Endodermal cell (in vitro differentiated cells): Measurements from ENCODE around the gene SEC22B. TPM values are rescaled to one million over a fixed set of nuclear protein-coding genes. Genes with fewer than 3 reads are reported as not detected.
"Not testable (repeated sequence)": the region's sequence is repeated elsewhere in the genome, so short reads cannot be mapped to it uniquely, and the experiment has no call there.

Experiments
- DNase-seq: peaks from one replicate; pipeline ENCODE4 v3.0.0-alpha.2; 2017
- H3K27ac ChIP-seq: 2 replicates; pipeline ENCODE4 v1.5.1; 2013; ENCODE audit warnings: mild to moderate bottlenecking, low read depth, low read length, moderate library complexity
- H3K27me3 ChIP-seq: 2 replicates; pipeline ENCODE4 v1.6.1; 2013; ENCODE audit warnings: mild to moderate bottlenecking, low read length, moderate library complexity; ENCODE audit not compliant: insufficient read depth, control insufficient read depth, poor library complexity, severe bottlenecking
- H3K36me3 ChIP-seq: 2 replicates; pipeline ENCODE4 v1.7.0; 2013; ENCODE audit warnings: mild to moderate bottlenecking, low read length, moderate library complexity; ENCODE audit not compliant: control insufficient read depth, insufficient read depth
- H3K4me1 ChIP-seq: one replicate; pipeline ENCODE4 v1.7.0; 2013; ENCODE audit warnings: low read length; ENCODE audit not compliant: control insufficient read depth, insufficient read depth
- H3K4me3 ChIP-seq: 2 replicates; pipeline ENCODE4 v1.5.1; 2013; ENCODE audit warnings: mild to moderate bottlenecking, low read length, moderate library complexity
- H3K9ac ChIP-seq: 2 replicates; pipeline ENCODE4 v1.6.1; 2013; ENCODE audit warnings: mild to moderate bottlenecking, low read length, moderate library complexity; ENCODE audit not compliant: poor library complexity, severe bottlenecking; ENCODE audit errors: extremely low read depth
- H3K9me3 ChIP-seq: 2 replicates; pipeline ENCODE4 v1.6.1; 2013; ENCODE audit warnings: mild to moderate bottlenecking, low read length, moderate library complexity; ENCODE audit not compliant: control insufficient read depth
- H3K27ac Mint-ChIP-seq: 2 replicates; pipeline ENCODE4 v1.8.0; 2020; ENCODE audit warnings: mixed read lengths
- H3K27me3 Mint-ChIP-seq: 2 replicates; pipeline ENCODE4 v1.8.0; 2021; ENCODE audit warnings: mild to moderate bottlenecking, mixed read lengths; ENCODE audit not compliant: insufficient read depth
- H3K36me3 Mint-ChIP-seq: 2 replicates; pipeline ENCODE4 v1.8.0; 2020; ENCODE audit warnings: low read depth, mixed read lengths
- H3K4me1 Mint-ChIP-seq: 2 replicates; pipeline ENCODE4 v1.8.0; 2020; ENCODE audit warnings: mixed read lengths
- H3K4me3 Mint-ChIP-seq: 2 replicates; pipeline ENCODE4 v1.8.0; 2020; ENCODE audit warnings: mild to moderate bottlenecking, moderate library complexity, mixed read lengths
- H3K9me3 Mint-ChIP-seq: 2 replicates; pipeline ENCODE4 v1.8.0; 2020; ENCODE audit warnings: mild to moderate bottlenecking, mixed read lengths
- WGBS, 2 experiments: methylation state at CpG; one replicate each; pipeline versions ENCODE4 v1.1.5 to v1.1.7; 2013; ENCODE audit warnings: missing lambda C conversion rate in 2 of 2, mixed read lengths in 1 of 2; ENCODE audit not compliant: insufficient coverage in 1 of 2, insufficient read length in 1 of 2; 5-methylcytosine and 5-hydroxymethylcytosine counted together
- total RNA-seq, 2 donors: library from RNA; stranded (reverse); fragmentation: NEBNext Ultra II Directional in 1 of 2; extraction: Animal tissue kit (Norgen Biotek cat#: 25700) in 1 of 2; gene quantifications; 2 replicates in 1 of 2; 3 replicates in 1 of 2; pipeline ENCODE4 v1.2.1, GENCODE V29; 2021

SEC22B gene
- total RNA-seq, 2 donors from 2014 or later: 18.2 to 21.1 TPM

GRCh38 chr1:120103768-120104167 is 72.6 kb downstream of the SEC22B start:
- not testable (repeated sequence) for H3K27me3 Mint-ChIP-seq, H3K36me3 Mint-ChIP-seq, H3K4me1 Mint-ChIP-seq, H3K9me3 Mint-ChIP-seq, H3K27me3 ChIP-seq, H3K4me3 ChIP-seq, H3K4me1 ChIP-seq, H3K9ac ChIP-seq, H3K27ac ChIP-seq, DNase-seq, H3K9me3 ChIP-seq, H3K27ac Mint-ChIP-seq, H3K36me3 ChIP-seq, H3K4me3 Mint-ChIP-seq
- WGBS, 2 experiments: no CpG with 5 or more reads among the region's 3 CpGs

- H3K4me1 ChIP-seq, H3K27me3 ChIP-seq, H3K9me3 ChIP-seq, H3K4me3 ChIP-seq, H3K36me3 Mint-ChIP-seq, H3K4me3 Mint-ChIP-seq, H3K9ac ChIP-seq, H3K36me3 ChIP-seq, H3K27ac Mint-ChIP-seq, H3K27ac ChIP-seq, H3K4me1 Mint-ChIP-seq, H3K27me3 Mint-ChIP-seq, DNase-seq, H3K9me3 Mint-ChIP-seq: not testable (repeated sequence)
- no CpG with 5 or more reads among the region's 1 CpG for WGBS, 2 experiments
Measured at GRCh38 chr1:120101593-120101992, 74.7 kb downstream of the SEC22B start.

Other genes with a start within 250 kb of the SEC22B start
- 10 to 100 TPM; 79.0 to 88.3 TPM for gene NOTCH2, start 106.9 kb downstream of the SEC22B start, total RNA-seq
- gene NBPF8, start 238.5 kb upstream of the SEC22B start, total RNA-seq: 10 to 100 TPM; 15.8 to 21.5 TPM